Ovary (tissue), 3 donors: ENCODE results near the gene RNF11.

ENCODE experiments used
- POLR2A ChIP-seq: fragments of 450-650 bp; IDR thresholded peaks from one replicate; pipeline ENCODE4 v1.6.1; 2017; ENCODE audit warnings: antibody characterized with exemption, mild to moderate bottlenecking, moderate library complexity
- TF ChIP-seq, protein P1 (sequence below), 3 donors: fragments of 450-650 bp in 2 of 3; fragments of 200-600 bp in 1 of 3; IDR thresholded peaks; one replicate each; pipeline versions ENCODE4 v1.5.1 to v1.8.0; 2016 to 2022; ENCODE audit warnings: antibody characterized with exemption in 3 of 3, mild to moderate bottlenecking in 1 of 3
- donor health status: DM: no; HTN: no; CAD: no.

DNA sequence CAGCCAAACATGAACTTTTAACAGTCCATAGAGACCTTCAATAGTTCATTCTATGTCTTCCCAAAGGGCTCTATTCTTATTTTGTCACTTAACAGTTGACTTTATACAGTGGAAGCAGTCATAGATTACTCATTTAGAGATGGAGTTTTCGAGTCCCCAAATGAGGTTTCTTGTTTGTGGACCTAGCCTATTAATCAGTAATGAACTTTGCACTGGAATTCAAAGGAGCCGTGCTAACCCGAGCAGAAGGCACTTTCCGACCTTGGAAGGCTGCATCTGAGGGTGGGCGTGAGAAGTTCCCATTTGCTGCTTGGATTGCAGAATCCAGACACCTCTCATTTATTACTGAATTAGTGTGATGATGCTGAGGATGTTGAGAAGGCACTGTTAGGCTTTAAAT, 47.9 kb downstream of the RNF11 start:
- TF ChIP-seq POLR2A = no peak
- TF ChIP-seq, protein P1, sequence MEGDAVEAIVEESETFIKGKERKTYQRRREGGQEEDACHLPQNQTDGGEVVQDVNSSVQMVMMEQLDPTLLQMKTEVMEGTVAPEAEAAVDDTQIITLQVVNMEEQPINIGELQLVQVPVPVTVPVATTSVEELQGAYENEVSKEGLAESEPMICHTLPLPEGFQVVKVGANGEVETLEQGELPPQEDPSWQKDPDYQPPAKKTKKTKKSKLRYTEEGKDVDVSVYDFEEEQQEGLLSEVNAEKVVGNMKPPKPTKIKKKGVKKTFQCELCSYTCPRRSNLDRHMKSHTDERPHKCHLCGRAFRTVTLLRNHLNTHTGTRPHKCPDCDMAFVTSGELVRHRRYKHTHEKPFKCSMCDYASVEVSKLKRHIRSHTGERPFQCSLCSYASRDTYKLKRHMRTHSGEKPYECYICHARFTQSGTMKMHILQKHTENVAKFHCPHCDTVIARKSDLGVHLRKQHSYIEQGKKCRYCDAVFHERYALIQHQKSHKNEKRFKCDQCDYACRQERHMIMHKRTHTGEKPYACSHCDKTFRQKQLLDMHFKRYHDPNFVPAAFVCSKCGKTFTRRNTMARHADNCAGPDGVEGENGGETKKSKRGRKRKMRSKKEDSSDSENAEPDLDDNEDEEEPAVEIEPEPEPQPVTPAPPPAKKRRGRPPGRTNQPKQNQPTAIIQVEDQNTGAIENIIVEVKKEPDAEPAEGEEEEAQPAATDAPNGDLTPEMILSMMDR (IDR thresholded peaks at IDR 0.05) = no peak
